DMS53 treated with DMSO at 0.1 percent for 48 hours (cell line): ENCODE results near the gene NEK10.
"Not testable (repeated sequence)": the region's sequence is repeated elsewhere in the genome, so short reads cannot be mapped to it uniquely, and the experiment has no call there.

Experiments used
- DNase-seq: peaks from one replicate; lab custom pipeline; 2025; ENCODE audit not compliant: unreplicated experiment; lab: John Stamatoyannopoulos, UW

Gene NEK10

GRCh38 chr3:27315003-27315402, 54.2 kb downstream of the NEK10 start:
- no peak for DNase-seq

- peak; percentile 30 for DNase-seq
Measured at GRCh38 chr3:27312044-27312668, 57.0 kb downstream of the NEK10 start.

- DNase-seq, result peak; percentile 12
Measured at GRCh38 chr3:27311400-27311799, 57.8 kb downstream of the NEK10 start.

GRCh38 chr3:27310688-27311087, 58.5 kb downstream of the NEK10 start:
- DNase-seq, result no peak

GRCh38 chr3:27307566-27307965, 61.6 kb downstream of the NEK10 start:
- peak; percentile 10 for DNase-seq

- DNase-seq, result no peak
Measured at GRCh38 chr3:27302891-27303290, 66.3 kb downstream of the NEK10 start.

GRCh38 chr3:27298981-27299380, 70.2 kb downstream of the NEK10 start:
- not testable (repeated sequence) for DNase-seq

GRCh38 chr3:27293939-27294338, 75.2 kb downstream of the NEK10 start:
- DNase-seq, result no peak

- DNase-seq, result no peak
Measured at GRCh38 chr3:27290760-27291159, 78.4 kb downstream of the NEK10 start.

GRCh38 chr3:27289769-27290413, 79.3 kb downstream of the NEK10 start:
- no peak for DNase-seq

GRCh38 chr3:27287052-27287451, 82.1 kb downstream of the NEK10 start:
- DNase-seq, result no peak

- not testable (repeated sequence) for DNase-seq
Measured at GRCh38 chr3:27286467-27286866, 82.7 kb downstream of the NEK10 start.

GRCh38 chr3:27285668-27286067, 83.5 kb downstream of the NEK10 start:
- no peak for DNase-seq

- peak; percentile 56 for DNase-seq
Measured at GRCh38 chr3:27281671-27282150, 87.5 kb downstream of the NEK10 start.

GRCh38 chr3:27279123-27279522, 90.1 kb downstream of the NEK10 start:
- DNase-seq, result peak; percentile 8

GRCh38 chr3:27278383-27279055, 90.7 kb downstream of the NEK10 start:
- DNase-seq, result no peak

GRCh38 chr3:27275441-27275990, 93.7 kb downstream of the NEK10 start:
- DNase-seq, result no peak

GRCh38 chr3:27271890-27272289, 97.3 kb downstream of the NEK10 start:
- no peak for DNase-seq

- DNase-seq, result no peak
Measured at GRCh38 chr3:27254896-27255295, 114.3 kb downstream of the NEK10 start.

GRCh38 chr3:27253831-27254230, 115.4 kb downstream of the NEK10 start:
- DNase-seq, result no peak

GRCh38 chr3:27253391-27253790, 115.8 kb downstream of the NEK10 start:
- DNase-seq, result no peak

- DNase-seq, result no peak
Measured at GRCh38 chr3:27252646-27253045, 116.5 kb downstream of the NEK10 start.
